ENCODE measurements around the gene PTPRN2.

Gene PTPRN2

DNA sequence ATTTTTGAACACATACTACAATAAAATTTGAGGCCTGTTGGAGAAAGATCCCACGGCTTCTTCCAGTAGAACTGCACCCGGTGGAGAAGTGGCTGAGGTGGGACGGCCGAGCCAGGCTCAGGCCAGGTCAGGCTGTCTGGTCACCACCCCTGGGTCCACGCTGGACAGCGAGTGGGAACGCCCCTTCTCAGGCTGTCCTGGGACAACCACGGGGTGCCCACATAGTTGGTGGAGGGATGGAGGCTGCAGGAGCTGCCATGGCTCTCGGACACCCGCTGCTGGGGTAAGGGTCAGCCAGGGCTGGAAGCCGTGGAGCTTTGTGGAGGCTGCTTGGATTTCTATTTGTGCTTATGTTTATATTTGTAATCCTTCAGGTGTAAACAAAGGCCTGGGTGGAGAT lies 1044.3 kb downstream of the PTPRN2 start:
- no peak for DNase-seq

DNA sequence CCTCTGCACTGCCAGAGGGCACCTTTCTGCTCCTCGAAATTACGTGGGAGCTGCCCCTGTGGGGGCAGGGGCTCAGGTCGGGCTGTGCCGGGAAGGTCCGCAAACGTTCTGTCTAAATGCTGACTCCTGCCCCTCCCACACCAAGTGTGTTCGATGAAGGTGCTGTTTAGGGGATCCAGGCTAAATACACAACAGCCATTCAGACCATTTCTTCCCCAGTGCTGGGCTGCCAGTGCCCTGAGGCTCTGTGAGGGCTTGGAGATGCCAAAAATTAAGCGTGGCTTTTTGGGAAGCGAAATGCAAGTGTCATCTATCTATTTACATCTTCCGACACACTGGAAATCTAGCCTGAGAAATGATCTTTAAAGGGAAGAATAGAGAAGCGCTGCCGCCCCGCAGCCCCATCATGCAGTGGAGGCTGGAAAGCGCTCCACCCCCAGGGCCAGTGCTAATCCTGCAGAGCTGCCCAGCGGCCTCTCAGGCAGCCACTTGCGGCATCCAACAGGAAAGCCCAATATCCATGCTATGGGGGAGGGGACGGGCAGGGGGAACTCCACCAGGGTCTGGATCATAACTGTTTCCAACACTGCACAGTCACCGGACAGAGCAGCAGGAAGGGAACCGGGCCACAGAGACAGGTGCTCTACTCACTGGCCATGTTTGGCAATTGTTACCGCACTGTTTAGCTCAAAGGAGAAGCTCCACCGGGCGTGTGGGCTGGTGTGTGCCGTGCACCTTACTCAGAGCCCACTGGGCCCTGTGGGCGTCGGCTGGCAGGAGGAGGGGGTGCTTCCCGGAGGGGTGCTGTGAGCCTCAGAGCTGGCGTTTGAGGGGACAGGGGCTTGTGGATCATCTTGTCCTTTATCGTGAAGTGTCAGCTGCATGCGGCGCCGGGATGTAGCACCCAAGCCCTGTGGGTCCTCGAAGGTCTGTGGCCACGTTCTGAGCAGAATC lies 1045.3 kb downstream of the PTPRN2 start:
- DNase-seq: no peak

DNA sequence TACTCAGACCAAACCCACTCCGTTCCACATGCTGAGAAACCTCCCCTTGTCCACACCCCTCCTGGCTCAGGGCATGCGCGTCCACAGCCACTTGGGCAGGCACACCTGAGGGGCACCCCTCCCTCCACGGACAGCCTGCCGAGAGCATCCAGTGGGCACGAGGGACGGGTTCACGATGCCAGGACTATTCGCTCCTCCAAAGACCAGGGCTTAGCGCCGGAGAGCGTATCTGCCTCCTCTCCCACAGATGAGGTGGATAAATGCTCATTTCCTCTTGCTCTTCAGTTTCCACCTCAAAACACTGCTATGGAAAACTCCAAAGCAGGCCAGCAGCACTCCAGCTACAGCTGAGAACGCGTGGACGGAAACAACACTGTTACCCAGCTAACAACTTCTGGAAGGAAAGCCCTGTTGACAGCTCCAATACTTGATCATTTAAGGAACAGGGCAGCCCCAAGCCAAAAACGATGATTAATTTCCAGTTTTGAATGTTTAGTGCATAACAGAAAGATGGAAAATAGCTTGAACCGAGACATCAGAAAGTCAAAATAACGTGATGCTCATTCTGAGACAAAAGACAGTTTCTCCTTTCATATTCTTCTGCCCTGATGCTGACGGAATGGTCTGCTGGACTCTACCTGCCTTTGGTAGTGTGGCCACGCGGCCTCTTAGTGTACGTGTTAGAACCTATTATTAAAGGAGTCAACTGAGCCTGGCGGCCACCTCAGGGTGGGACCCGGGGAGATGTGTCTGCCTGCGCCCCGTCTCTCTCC lies 1046.1 kb downstream of the PTPRN2 start:
- DNase-seq: no peak

DNA sequence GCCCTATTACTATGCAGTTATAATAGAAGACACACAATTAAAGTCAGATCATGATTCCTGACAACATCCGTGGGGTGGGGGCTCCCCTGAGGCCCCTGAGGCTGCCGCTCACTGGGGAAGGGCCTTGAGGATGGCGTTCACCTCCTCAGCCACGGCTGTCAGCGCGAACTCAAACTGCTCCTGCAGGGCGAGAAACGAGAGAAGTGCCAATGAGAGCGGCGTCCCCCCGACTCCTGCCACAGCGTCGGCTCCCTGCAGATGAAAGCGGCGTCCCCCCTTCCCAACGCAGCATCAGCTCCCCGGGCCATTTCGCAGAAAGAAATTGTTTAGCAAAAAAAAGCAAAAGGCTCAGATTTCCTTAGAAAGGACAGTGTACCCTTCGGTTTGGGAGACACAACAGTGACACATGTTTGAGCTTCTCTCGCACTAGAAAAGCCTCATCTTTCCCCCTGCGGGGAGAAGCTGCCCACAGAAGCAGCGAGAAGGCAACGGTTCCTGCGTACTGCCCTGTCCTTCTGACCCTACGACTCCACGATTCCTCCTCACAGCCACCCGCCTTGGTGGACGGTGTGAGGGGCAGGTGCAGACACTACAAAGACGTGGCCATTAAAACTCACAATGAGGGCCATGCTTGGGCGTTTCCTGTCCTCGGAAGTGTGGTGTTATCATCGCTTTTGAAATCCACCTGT lies 1046.9 kb downstream of the PTPRN2 start:
- no peak for DNase-seq

DNA sequence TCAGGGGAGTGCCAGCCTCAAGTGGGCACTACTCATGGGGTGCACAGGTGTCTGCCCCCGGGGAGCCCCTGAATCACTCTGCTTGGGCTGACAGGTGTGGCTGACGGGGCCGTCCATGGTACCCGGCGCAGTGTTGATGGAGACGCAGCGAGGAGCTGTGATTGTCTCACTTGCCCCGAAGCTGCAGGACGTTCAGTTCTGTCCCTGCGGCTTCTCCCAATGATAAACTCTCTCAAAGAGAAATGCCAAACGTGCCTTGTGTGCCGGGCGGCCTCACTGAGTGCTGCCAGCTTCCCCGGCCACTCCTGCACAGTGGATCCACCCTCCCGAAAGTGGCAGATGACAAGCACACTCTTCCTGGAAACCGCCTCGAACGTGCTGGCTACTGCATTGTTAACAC lies 1047.6 kb downstream of the PTPRN2 start:
- DNase-seq: no peak

DNA sequence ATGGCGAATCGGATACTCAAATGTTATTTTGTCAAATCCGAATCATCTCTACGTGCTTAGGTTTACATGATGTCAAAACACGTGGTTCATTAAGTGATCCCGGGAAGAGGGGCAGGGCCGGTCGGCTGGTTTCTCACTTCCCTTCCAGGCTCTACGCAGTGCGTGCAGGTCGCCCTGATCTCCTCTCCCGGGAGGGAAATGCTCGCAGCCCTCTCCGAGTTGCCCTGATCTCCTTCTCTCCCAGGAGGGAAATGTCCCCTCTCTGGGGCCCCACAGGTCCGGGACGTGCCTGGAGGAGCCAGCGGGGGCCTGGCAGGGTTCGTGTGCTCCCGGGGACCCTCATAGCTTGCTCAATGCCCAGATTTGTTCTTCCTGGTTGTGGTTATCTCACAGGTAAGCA lies 1048.1 kb downstream of the PTPRN2 start:
- no peak for DNase-seq

DNA sequence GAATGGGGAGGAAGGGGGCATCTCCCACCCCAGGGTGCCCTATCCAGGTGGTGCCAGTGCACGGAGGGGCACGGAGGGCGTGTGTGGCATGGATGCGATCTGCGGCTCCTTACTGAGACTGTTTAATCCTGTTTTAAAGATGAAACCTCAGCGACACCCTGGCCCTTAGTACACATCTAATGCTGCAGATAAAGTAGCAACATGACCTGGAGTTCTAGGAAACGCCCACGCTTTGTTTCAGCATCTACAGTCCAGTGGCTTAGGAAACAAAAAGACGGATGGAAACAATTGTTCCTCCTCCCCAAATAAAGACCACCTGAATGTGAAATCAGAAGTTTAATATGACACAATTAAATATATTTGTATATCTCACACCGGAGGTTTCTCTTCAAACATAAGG lies 1048.9 kb downstream of the PTPRN2 start:
- DNase-seq: no peak

DNA sequence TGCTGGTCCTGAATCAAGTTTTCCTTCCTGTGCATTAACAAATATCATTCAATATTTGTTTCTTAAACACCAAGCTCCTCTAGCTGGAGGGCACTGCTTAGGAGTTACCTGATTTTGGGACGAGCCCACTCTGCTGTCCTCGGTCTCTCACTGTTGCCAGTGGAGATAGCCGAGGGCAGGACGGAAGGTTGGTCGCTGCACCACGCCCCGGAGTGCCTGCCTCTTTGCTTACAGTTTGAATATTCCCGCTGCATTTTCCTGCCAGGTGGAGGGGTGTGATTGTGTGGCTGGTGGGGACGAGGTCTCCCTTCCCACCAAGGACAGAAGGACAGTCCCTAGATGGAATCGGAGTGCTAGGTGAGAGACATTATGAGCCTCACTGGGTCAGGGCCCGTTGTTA lies 1049.3 kb downstream of the PTPRN2 start:
- no peak for DNase-seq

DNA sequence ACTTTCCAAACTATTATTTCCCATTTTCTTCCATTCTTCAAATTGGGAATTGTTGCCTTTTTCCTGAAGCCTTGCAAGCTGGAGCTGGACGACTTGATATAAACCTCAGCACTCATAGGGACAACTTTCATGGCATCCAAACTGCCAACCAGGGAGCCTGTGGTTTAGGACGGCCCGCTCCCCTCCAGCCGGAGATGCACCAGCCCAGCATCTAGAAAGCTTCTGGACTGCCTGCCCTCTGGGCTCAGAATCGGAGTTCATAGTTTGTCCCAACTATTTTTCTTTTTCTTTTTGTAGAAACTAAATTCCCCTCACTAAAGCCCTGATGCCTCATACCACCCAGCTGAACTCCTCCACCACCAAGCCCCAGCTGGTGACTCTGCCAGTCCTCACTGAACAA lies 1050.6 kb downstream of the PTPRN2 start:
- no peak for DNase-seq

DNA sequence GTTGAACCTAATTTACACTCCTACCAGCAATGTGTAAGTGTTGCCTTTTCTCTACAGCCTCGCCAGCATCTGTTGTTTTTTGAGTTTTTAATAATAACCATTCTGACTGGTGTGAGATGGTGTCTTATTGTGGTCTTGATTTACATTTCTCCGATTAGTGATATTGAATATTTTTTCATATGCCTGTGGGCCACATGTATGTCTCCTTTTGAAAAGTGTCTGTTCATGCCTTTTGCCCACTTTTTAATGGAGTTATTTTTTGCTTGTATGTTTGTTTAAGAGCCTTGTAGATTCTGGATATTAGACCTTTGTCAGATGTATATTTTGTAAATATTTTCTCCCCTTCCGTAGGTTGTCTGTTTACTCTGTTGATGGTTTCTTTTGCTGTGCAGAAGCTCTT lies 1055.6 kb downstream of the PTPRN2 start:
- no peak for DNase-seq

DNA sequence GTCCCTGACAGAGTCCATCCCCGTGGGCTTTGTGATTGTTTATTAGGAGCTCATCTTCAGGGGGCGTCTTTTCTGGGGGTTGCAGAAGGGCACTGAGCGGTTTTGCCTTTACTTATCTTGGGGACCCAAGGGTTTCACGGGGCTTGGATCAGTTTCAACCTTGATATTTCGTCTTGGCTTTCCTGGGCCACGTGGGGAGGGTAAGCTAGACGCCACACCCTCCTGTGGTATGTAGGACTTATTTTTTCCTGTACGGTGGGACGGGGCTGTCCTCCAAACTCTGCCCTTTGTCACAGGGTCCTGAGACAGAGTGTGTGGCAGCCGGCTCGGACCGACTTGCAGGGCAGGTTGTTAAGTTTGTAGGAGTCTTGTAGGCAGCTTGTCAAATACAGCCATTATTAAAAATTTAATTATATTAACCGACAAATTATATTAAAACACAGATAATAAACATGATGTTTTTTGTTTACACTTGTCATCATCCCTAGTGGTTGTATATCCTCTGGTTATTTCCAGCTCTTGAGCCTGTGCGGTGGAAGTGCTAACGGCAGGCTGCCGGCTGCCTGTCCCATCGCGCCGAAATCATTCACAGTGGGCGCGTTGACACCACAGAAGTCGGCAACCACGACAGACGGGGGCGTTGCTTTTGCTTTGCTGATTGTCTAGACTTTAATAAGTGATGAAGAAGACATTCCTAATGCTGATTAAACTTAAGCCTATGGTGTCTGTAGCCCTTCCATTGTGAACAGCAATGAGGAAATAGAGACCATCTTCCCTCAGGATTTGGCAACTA lies 1057.7 kb downstream of the PTPRN2 start:
- DNase-seq: no peak

DNA sequence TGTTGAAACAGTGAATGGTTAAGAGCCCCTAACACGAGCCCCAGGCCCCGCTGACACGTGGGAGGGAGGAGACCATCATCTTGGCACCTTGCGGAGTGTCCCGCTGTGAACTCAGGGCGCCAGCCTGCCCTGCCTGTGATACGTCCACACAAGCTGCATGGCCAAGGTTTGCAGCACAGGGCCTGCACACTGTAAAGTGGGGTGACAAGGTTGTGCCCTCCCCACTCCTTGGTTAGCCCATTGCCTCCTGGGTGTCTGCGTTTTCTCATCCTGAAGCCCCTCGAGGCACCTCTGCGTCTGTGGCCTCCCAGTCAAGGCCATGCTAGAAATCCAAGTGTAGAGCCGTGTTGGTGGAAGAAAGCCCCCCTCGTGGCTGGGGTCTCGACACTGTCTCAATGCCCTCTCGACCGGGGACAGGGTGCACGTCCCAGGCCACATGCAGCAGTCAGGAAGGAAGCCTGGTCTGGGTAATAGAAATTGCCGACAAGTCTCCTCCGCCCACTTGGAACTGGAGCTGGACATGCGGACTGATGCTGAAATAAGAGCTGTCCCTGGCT lies 1058.8 kb downstream of the PTPRN2 start:
- DNase-seq: no peak

DNA sequence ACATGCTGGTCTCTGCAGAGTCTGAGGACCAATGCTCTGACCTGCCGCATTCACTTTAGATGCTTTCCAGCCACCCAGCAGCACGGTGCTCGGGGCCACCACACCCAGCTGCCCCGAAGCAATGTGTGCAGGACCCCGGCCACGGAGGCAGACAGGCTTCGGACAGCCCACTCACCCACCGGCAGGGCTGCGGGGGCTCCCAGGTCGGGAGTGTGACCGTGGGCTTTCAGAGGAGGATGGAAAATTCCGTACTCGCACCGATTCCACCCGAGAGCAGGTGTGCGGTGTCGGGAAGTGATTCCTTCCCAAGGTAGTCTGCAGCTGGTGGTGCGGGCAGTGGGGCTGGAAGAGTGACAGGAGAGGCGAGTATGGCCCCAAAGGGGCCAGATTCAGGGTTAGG lies 1059.9 kb downstream of the PTPRN2 start:
- no peak for DNase-seq

DNA sequence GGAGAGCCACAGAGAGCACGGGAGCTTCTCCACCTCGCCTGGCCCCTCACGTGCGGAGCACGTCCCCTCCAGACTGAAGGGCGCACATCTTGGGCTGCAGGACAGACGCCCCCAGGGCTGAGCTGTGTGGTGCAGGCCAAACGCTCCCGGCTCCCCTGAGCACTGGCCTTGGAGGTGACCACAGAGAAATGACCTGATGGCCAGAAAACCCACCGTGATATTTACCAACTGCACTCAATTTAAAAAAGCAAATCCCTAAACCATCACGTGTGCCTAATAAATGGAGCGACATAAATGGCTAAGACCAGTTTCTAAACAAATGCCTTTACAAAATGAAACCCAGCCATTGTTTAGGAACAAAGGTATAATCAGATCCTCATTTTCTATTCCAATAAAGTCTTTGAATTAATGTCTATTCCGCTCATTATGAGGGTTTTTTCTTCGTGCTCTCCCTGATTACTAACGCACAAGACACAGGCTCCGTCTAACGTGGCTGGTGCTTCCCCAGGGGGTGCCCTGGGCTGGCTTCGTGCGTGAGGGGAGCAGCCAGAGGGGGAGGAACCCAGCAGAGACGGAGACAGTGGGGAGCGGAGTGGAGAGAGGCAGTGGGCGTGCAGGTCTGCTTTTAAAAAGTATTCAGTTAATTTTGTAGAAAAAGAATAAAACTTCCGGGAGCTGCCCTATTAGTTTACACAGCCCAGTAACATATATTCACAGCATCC lies 1060.5 kb downstream of the PTPRN2 start:
- DNase-seq: no peak

DNA sequence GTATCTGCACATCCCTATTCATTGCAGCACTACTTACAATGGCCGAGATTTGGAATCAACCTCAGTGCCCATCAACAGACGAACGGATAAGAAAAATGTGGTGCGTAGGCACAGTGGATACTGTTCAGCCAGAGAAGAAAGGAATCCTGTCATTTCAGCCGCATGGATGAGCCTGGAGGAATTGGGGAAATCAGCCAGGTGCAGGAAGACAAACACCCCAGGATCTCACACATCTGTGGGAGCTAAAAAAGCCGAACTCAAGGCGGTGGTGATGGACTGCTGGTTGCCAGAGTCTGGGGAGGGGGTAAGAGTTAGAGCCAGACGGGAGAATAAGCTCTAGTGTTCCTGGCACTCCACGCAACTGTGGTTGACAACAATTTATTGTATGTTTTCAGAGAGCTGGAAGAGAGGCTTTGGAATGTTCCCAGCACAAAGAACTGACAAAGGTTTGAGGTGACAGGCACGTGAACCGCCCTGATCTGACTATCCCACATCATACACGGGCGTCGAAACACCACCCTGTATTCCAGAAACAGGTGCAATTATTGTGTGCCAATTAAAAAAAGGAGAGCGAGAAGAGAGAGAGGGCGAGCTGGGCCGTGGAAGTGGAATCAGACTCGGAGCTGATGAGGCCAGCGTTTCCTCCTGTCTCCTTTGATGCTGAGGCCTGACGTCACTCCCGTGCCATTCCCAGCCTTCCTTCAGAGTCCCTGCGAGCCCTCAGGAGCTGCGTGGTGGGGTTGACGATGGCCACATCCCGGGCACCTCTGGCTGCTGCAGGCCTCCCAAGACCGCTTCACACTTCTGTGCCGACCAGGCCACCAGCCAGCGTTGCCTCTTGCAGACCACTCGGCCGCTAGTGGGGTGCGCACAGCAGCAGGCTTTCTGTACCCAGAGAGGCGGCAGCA lies 1061.4 kb downstream of the PTPRN2 start:
- DNase-seq: no peak

DNA sequence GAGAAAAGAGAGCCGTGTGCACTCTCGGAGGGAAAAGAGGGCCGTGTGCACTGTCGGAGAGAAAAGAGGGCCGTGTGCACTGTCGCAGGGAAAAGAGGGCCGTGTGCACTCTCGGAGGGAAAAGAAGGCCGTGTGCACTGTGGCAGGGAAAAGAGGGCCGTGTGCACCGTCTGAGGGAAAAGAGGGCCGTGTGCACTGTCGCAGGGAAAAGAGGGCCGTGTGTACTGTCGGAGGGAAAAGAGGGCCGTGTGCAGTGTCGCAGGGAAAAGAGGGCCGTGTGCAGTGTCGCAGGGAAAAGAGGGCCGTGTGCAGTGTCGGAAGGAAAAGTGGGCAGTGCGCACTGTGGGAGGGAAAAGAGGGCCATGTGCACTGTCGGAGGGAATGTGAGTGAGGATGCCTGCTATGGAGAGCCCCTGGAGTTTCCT lies 1062.1 kb downstream of the PTPRN2 start:
- DNase-seq: no peak

DNA sequence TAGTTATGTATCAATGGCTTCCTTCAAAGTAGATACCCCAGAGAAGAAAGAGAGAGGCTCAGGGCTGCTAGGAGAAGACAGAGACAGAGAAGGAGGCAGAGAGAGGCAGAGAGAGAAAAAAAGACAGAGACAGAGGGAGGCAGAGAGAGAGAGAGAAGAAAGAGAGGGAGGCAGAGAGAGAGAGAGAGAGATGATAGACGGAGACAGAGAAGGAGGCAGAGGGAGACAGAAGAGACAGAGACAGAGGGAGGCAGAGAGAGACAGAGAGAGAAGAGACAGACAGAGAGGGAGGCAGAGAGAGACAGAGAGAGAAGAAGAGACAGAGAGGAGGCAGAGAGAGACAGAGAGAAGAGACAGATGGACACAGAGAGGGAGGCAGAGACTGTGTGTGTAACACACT lies 1062.9 kb downstream of the PTPRN2 start:
- no peak for DNase-seq

DNA sequence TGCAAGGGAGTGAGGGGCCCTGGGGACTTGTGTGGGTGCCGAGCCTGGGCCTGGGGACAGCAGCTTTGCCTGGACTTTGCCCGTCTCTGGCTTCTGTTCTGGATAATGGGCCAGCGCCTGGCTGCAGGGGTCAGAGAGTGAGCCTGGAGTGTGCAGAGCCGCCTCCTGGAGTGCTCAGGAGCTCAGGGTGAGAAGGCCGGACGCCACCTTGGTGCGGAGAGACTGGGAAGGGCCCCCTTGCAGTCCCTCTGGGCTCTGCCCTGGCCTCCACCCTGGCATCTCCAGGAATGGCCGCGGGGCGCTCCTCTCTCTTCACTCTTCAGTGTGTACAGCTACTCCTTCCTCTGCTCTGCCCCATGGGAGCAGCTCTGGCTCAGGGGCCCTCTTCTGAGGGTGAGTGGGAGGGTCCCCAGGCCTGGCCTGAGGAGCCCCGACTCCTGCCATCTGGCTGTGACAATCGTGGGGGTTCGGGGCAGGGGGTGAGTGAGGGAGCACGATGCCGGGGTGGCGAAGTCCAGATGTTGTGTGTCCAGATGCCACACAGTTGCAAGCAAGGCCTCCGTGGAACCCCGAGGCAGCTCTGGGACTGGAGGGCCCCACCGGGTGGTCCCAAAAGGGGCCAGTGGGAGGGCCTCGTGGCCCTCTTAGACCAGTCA lies 1063.7 kb downstream of the PTPRN2 start:
- no peak for DNase-seq

DNA sequence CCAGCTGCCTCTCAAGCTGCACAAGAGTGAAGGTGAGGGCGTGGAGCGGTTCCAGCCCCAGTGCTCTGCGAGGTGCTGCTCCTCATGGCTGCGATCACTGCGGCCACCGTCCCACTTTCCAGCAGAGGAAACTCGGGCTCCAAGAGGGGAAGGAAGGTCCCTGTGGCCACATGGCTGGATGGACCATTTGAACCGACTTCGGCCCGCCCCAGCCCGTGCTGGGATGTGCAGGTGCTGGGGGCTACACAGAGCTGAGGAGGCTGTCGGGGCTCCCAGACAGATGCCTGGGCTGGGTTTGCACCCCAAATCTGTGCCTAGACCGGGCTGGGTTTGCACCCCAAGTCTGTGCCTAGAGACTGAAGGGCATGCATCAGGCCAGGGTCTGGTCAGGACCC lies 1064.3 kb downstream of the PTPRN2 start:
- no peak for DNase-seq

DNA sequence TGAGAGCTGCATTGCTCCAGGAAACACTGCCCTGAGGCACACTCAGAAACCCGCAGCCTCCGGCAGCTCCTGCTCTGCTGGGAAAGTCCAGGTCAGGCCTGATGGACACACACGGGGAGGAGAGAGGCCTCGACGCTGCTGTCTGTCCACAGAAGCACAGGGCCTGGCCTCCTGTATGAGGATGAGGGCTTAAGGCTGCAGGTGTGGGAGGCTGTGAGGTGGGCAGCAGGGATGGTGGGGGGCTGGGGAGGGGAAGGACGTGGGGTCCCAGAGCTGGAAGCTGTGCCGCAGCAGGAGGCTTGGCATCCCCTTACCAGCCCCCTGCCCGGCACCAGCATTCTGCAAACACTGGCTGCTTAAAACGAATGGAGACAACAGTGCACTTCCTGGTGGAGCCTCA lies 1064.7 kb downstream of the PTPRN2 start:
- no peak for DNase-seq
